Stimulated activated CD4-positive, alpha-beta T cell treated with anti-CD3 and anti-CD28 coated beads, Interleukin-1b, Interleukin-23, amount 100 ng/mL, for 1 hour (primary cell): Measurements from ENCODE around the gene DNAJC21.

Source experiments
- DNase-seq, 2 donors: peaks; one replicate each; pipeline ENCODE4 v3.0.0-alpha.2; 2020; ENCODE audit warnings: low read depth in 2 of 2

DNAJC21 gene

GRCh38 chr5:34978681-34979080 is 49.3 kb downstream of the DNAJC21 start:
- no peak for DNase-seq

GRCh38 chr5:34982823-34983222 is 53.5 kb downstream of the DNAJC21 start:
- DNase-seq: no peak

- no peak for DNase-seq
Measured at GRCh38 chr5:34986965-34987364, 57.6 kb downstream of the DNAJC21 start.

GRCh38 chr5:34991486-34992238 is 62.3 kb downstream of the DNAJC21 start:
- no peak for DNase-seq

- no peak for DNase-seq
Measured at GRCh38 chr5:34993951-34994350, 64.6 kb downstream of the DNAJC21 start.

- no peak for DNase-seq
Measured at GRCh38 chr5:34996261-34996660, 66.9 kb downstream of the DNAJC21 start.

- DNase-seq: no peak
Measured at GRCh38 chr5:34998058-34998789, 68.9 kb downstream of the DNAJC21 start.

- no peak for DNase-seq
Measured at GRCh38 chr5:35001842-35002241, 72.5 kb downstream of the DNAJC21 start.

- DNase-seq: no peak
Measured at GRCh38 chr5:35002459-35002858, 73.1 kb downstream of the DNAJC21 start.

- DNase-seq: peak; percentile 7 to 43
Measured at GRCh38 chr5:35003018-35003957, 73.9 kb downstream of the DNAJC21 start.

GRCh38 chr5:35004200-35004599 is 74.8 kb downstream of the DNAJC21 start:
- DNase-seq: no peak

GRCh38 chr5:35004771-35005170 is 75.4 kb downstream of the DNAJC21 start:
- no peak for DNase-seq
